ENCODE measurements around the gene BPIFA3. TPM values are rescaled to one million over a fixed set of nuclear protein-coding genes. Genes with fewer than 3 reads are reported as not detected.
A peak's percentile ranks its signal among the peaks of the same experiment; 100 is the strongest.

The BPIFA3 gene
- total RNA-seq, 1 experiment from 2014 or later = not detected

DNA sequence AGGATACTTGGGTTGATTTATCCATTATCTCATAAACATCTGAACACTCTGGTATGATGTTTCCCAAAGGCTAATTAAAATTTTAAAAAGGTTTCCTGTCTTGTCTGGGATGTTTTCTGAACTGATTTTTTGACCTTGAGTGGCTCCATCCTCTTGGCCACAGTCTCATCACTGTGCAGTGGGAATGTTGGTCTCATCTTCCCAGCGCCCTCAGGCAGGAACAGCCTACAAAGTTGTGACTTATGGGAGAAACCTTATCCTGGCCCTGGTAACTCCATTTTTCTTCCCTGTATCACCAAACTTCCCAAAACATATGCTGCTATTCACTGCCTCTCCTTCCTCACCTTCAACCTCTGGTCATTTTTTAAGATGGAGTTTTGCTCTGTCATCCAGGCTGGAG is 6.8 kb upstream of the BPIFA3 start:
- intact Hi-C loops (cut with micrococcal nuclease; ENCODE audit: unreplicated experiment) = loop anchor here (2.0 kb wide), 1 partner anchor 308 kb away; no protein-coding TSS in a partner anchor
- TF ChIP-seq, protein P1, sequence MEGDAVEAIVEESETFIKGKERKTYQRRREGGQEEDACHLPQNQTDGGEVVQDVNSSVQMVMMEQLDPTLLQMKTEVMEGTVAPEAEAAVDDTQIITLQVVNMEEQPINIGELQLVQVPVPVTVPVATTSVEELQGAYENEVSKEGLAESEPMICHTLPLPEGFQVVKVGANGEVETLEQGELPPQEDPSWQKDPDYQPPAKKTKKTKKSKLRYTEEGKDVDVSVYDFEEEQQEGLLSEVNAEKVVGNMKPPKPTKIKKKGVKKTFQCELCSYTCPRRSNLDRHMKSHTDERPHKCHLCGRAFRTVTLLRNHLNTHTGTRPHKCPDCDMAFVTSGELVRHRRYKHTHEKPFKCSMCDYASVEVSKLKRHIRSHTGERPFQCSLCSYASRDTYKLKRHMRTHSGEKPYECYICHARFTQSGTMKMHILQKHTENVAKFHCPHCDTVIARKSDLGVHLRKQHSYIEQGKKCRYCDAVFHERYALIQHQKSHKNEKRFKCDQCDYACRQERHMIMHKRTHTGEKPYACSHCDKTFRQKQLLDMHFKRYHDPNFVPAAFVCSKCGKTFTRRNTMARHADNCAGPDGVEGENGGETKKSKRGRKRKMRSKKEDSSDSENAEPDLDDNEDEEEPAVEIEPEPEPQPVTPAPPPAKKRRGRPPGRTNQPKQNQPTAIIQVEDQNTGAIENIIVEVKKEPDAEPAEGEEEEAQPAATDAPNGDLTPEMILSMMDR (IDR thresholded peaks at IDR 0.05; ENCODE audit: unreplicated experiment) = no peak
- no TSS peak for BruUV-seq (replicated peaks)
- peaks cover 99% of the 10 kb centered on the region for H3K27me3 Mint-ChIP-seq (ENCODE audit: unreplicated experiment)
- no peak overlapping the region for H3K27ac Mint-ChIP-seq (ENCODE audit: unreplicated experiment)
- no peak overlapping the region for H3K4me3 Mint-ChIP-seq (ENCODE audit: low read depth, unreplicated experiment)
- CTCF ChIA-PET = interaction anchor here (0.7 kb wide), 2 partner anchors 13 to 990 kb away, joined by 3 to 11 read pairs; no protein-coding TSS in a partner anchor
- H3K36me3 Mint-ChIP-seq (ENCODE audit: insufficient read depth, unreplicated experiment) = no peaks in the 10 kb centered on the region
- DNase-seq = no peak
- H3K4me1 Mint-ChIP-seq (ENCODE audit: low read depth, unreplicated experiment) = peaks cover 8% of the 10 kb centered on the region
- no peaks in the 10 kb centered on the region for H3K9me3 Mint-ChIP-seq (ENCODE audit: low read depth, unreplicated experiment)

DNA sequence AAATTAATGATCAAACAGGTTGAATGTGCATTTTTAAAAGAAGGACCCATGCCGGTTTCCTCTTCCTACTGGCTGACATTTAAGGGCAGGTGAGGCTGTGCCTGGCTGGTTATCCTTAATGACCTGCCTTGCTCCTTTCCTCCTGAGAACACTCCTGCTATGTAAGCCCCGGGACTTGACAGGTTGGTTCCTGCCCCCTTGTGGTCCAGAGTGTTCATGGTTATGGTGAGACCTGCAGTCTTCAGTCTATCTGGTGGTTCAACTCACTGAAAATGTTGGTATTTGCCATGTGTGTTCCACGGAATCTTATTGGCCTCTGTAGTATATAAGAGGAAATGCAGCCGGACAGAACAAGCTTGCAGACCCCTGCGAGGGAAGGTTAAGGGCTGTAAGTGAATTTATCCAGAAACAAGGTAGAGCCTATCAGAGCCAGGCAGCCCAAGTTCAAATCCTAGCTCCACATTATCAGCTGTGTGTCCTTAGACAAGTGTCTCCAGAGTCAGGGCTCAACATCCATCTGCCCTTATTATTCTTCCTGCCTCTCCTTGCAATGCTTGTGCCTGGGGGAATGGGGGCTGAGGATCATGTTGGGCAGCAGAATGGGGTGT is 5.2 kb upstream of the BPIFA3 start:
- Mint-ChIP-seq H3K27ac (ENCODE audit: unreplicated experiment) (no peak overlapping the region), H3K36me3 (ENCODE audit: insufficient read depth, unreplicated experiment) (no peaks in the 10 kb centered on the region), H3K27me3 (ENCODE audit: unreplicated experiment) (peaks cover 100% of the 10 kb centered on the region), H3K4me1 (ENCODE audit: low read depth, unreplicated experiment) (peaks cover 8% of the 10 kb centered on the region), H3K4me3 (ENCODE audit: low read depth, unreplicated experiment) (no peak overlapping the region), H3K9me3 (ENCODE audit: low read depth, unreplicated experiment) (no peaks in the 10 kb centered on the region)
- CTCF ChIA-PET = interaction anchor here (0.6 to 3.0 kb wide), 5 partner anchors 15 to 116 kb away, joined by 3 to 21 read pairs (median 8); no protein-coding TSS in a partner anchor
- peak; percentile 85 for DNase-seq
- intact Hi-C loops (cut with micrococcal nuclease; ENCODE audit: unreplicated experiment) = loop anchor here (1.0 to 2.0 kb wide), 3 partner anchors 87 to 309 kb away; no protein-coding TSS in a partner anchor
- no TSS peak for BruUV-seq (replicated peaks)
- TF ChIP-seq, protein P1 (IDR thresholded peaks at IDR 0.05; ENCODE audit: unreplicated experiment) = peak; percentile 72

DNA sequence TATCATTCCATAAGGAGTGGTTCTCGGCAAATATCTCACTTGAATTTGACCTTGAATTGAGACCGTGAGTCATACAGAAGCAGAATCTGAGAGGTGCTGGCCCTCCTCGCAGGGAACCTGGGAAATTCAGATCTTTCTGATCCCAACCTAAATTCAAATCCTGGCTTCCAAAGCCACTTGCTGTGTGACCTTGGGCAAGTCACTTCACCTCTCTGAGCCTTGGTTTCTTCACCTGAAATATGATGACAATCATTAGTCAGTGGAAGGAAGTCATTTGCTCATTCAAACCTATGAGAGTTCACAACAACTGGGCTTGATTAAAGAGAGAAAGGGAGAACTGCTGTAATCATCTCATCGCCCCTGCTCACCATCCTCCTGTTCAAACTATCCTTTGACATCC is 7.2 kb downstream of the BPIFA3 start:
- Mint-ChIP-seq H3K27ac (ENCODE audit: unreplicated experiment) (no peak overlapping the region), H3K27me3 (ENCODE audit: unreplicated experiment) (peaks cover 82% of the 10 kb centered on the region), H3K9me3 (ENCODE audit: low read depth, unreplicated experiment) (no peaks in the 10 kb centered on the region), H3K4me1 (ENCODE audit: low read depth, unreplicated experiment) (no peaks in the 10 kb centered on the region), H3K36me3 (ENCODE audit: insufficient read depth, unreplicated experiment) (no peaks in the 10 kb centered on the region), H3K4me3 (ENCODE audit: low read depth, unreplicated experiment) (no peak overlapping the region)
- CTCF ChIA-PET = no interaction called here
- BruUV-seq (replicated peaks) = no TSS peak
- no peak for DNase-seq
- intact Hi-C loops (cut with micrococcal nuclease; ENCODE audit: unreplicated experiment) = no loop called here
- TF ChIP-seq, protein P1 (IDR thresholded peaks at IDR 0.05; ENCODE audit: unreplicated experiment) = no peak

DNA sequence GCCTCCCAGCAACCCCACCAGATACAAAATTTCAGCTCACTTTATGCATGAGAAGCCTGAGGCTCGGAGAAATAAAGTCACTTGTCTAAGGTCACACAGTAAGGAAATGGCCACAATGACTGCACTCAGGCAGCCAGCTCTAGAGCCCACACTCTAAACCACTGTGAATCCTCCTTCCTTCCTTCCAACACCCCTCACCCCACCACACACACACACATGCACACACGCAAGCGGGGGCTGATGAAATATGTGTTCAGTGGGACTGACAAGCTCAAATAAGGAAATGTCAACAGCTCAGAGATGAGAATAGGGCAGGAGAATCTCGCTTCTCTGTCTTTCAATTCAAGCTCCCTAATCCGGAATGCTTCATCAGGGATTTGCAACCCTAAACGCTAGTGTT is 12.7 kb downstream of the BPIFA3 start:
- Mint-ChIP-seq H3K36me3 (ENCODE audit: insufficient read depth, unreplicated experiment) (no peaks in the 10 kb centered on the region), H3K4me1 (ENCODE audit: low read depth, unreplicated experiment) (no peaks in the 10 kb centered on the region), H3K27ac (ENCODE audit: unreplicated experiment) (no peak overlapping the region), H3K27me3 (ENCODE audit: unreplicated experiment) (peaks cover 95% of the 10 kb centered on the region), H3K4me3 (ENCODE audit: low read depth, unreplicated experiment) (no peak overlapping the region), H3K9me3 (ENCODE audit: low read depth, unreplicated experiment) (no peaks in the 10 kb centered on the region)
- DNase-seq = no peak
- intact Hi-C loops (cut with micrococcal nuclease; ENCODE audit: unreplicated experiment) = no loop called here
- CTCF ChIA-PET = interaction anchor here (0.6 to 0.9 kb wide), 3 partner anchors 8 to 934 kb away, joined by 3 to 5 read pairs (median 4); no protein-coding TSS in a partner anchor
- TF ChIP-seq, protein P1 (IDR thresholded peaks at IDR 0.05; ENCODE audit: unreplicated experiment) = no peak
- BruUV-seq (replicated peaks) = no TSS peak

Measured in Calu3 (cell line).